ENCODE results near the gene PDE5A. TPM values are rescaled to one million over a fixed set of nuclear protein-coding genes. Genes with fewer than 3 reads are reported as not detected.

Gene PDE5A
- total RNA-seq, 1 experiment from 2014 or later: 5.0 TPM

GRCh38 chr4:119510395-119511149 is 118.0 kb downstream of the PDE5A start:
- no peak overlapping the region for H3K27ac ChIP-seq (ENCODE audit: low read depth, low read length)
- no peaks in the 10 kb centered on the region for H3K4me1 ChIP-seq (ENCODE audit: control insufficient read depth in 1 of 2, insufficient read depth in 2 of 2, low read length in 2 of 2)
- no peak overlapping the region for H3K4me3 ChIP-seq (replicated peaks in 1 of 2; ENCODE audit: low read depth in 1 of 2, low read length in 2 of 2)
- H3K4me2 ChIP-seq (ENCODE audit: low read length): no peak overlapping the region
- no peaks in the 10 kb centered on the region for H3K79me2 ChIP-seq (ENCODE audit: insufficient read depth, low read length)
- no peaks in the 10 kb centered on the region for H3K9me3 ChIP-seq (ENCODE audit: control insufficient read depth in 1 of 2, insufficient read depth in 1 of 2, low read depth in 1 of 2, low read length in 2 of 2)
- intact Hi-C loops (cut with micrococcal nuclease): no loop called here
- no peak for ATAC-seq
- H3K27me3 ChIP-seq (ENCODE audit: insufficient read depth, low read length): no peaks in the 10 kb centered on the region
- no peak overlapping the region for H3K9ac ChIP-seq (ENCODE audit: low read length)
- H2AFZ ChIP-seq (ENCODE audit: low read depth, low read length, poor library complexity, severe bottlenecking): no peak overlapping the region
- RAD21 ChIA-PET (ENCODE audit: low non-redundant PET in 1 of 2, low total read pairs in 2 of 2, uncharacterized antibody in 2 of 2, unreplicated experiment in 2 of 2): no interaction called here
- H3K36me3 ChIP-seq (ENCODE audit: control insufficient read depth in 1 of 2, insufficient read depth in 2 of 2, low read length in 2 of 2): peaks cover 2 to 3% of the 10 kb centered on the region in 2 experiments; a peak in 1 of 4 replicates
- BruUV-seq (replicated peaks): no TSS peak
- TF ChIP-seq CTCF (IDR thresholded peaks at IDR 0.05 in 2 of 3, conservative IDR thresholded peaks at IDR 0.05 in 1 of 3; ENCODE audit: borderline replicate concordance in 1 of 3, insufficient read depth in 1 of 3, low read depth in 2 of 3, low read length in 2 of 3) (no peak), EGR1 (IDR thresholded peaks at IDR 0.05; ENCODE audit: low read depth) (no peak), SP1 (IDR thresholded peaks at IDR 0.05; ENCODE audit: low read depth) (no peak), TCF7L2 (IDR thresholded peaks at IDR 0.05; ENCODE audit: borderline replicate concordance, extremely low read depth, insufficient read depth, insufficient read length) (no peak), FOSL1 (IDR thresholded peaks at IDR 0.05; ENCODE audit: low read depth) (no peak), RAD21 (IDR thresholded peaks at IDR 0.05; ENCODE audit: low read depth) (no peak), ELF1 (IDR thresholded peaks at IDR 0.05; ENCODE audit: borderline replicate concordance, low read depth) (no peak)
- POLR2A ChIA-PET: no interaction called here
- no peaks in the 10 kb centered on the region for H4K20me1 ChIP-seq (ENCODE audit: insufficient read depth)
- DNase-seq (ENCODE audit: low read depth, low spot score): no peak
- H3K9me2 ChIP-seq (ENCODE audit: insufficient read depth): no peaks in the 10 kb centered on the region
- CTCF ChIA-PET: no interaction called here

GRCh38 chr4:119508281-119508680 is 120.3 kb downstream of the PDE5A start:
- Histone ChIP-seq H3K9me3 (ENCODE audit: control insufficient read depth in 1 of 2, insufficient read depth in 1 of 2, low read depth in 1 of 2, low read length in 2 of 2) (no peaks in the 10 kb centered on the region), H2AFZ (ENCODE audit: low read depth, low read length, poor library complexity, severe bottlenecking) (no peak overlapping the region), H3K36me3 (ENCODE audit: control insufficient read depth in 1 of 2, insufficient read depth in 2 of 2, low read length in 2 of 2) (peaks cover 0 to 3% of the 10 kb centered on the region in 2 experiments; a peak in 1 of 4 replicates), H3K9ac (ENCODE audit: low read length) (no peak overlapping the region), H3K27me3 (ENCODE audit: insufficient read depth, low read length) (no peaks in the 10 kb centered on the region), H3K27ac (ENCODE audit: low read depth, low read length) (no peak overlapping the region), H3K79me2 (ENCODE audit: insufficient read depth, low read length) (no peaks in the 10 kb centered on the region), H3K9me2 (ENCODE audit: insufficient read depth) (no peaks in the 10 kb centered on the region), H3K4me3 (replicated peaks in 1 of 2; ENCODE audit: low read depth in 1 of 2, low read length in 2 of 2) (no peak overlapping the region), H3K4me1 (ENCODE audit: control insufficient read depth in 1 of 2, insufficient read depth in 2 of 2, low read length in 2 of 2) (no peaks in the 10 kb centered on the region), H3K4me2 (ENCODE audit: low read length) (no peak overlapping the region), H4K20me1 (ENCODE audit: insufficient read depth) (no peaks in the 10 kb centered on the region)
- ATAC-seq (no peak), DNase-seq (ENCODE audit: low read depth, low spot score) (no peak)
- ChIA-PET POLR2A (no interaction called here), RAD21 (ENCODE audit: low non-redundant PET in 1 of 2, low total read pairs in 2 of 2, uncharacterized antibody in 2 of 2, unreplicated experiment in 2 of 2) (no interaction called here), CTCF (no interaction called here)
- BruUV-seq (replicated peaks): no TSS peak
- intact Hi-C loops (cut with micrococcal nuclease): no loop called here
- TF ChIP-seq CTCF (IDR thresholded peaks at IDR 0.05 in 2 of 3, conservative IDR thresholded peaks at IDR 0.05 in 1 of 3; ENCODE audit: borderline replicate concordance in 1 of 3, insufficient read depth in 1 of 3, low read depth in 2 of 3, low read length in 2 of 3) (no peak), POLR2AphosphoS5 (IDR thresholded peaks at IDR 0.05; ENCODE audit: low read depth, low read length) (no peak), SP1 (IDR thresholded peaks at IDR 0.05; ENCODE audit: low read depth) (no peak)
